H1 (cell line): Measurements from ENCODE around the gene GPR26. TPM values are rescaled to one million over a fixed set of nuclear protein-coding genes. Genes with fewer than 3 reads are reported as not detected.

ENCODE experiments used
- CTCF ChIA-PET: fragments of 300-600 bp; sonication (Branson Sonifier 250); formaldehyde crosslinking; loops from one replicate; lab custom pipeline; 2021; ENCODE audit not compliant: partially characterized antibody; lab: Charles Lee
- POLR2A ChIA-PET: fragments of 300-600 bp; sonication (Branson Sonifier 250); formaldehyde crosslinking; loops from one replicate; lab custom pipeline; 2021; ENCODE audit warnings: inconsistent platforms; ENCODE audit not compliant: partially characterized antibody; lab: Charles Lee
- DNase-seq, 2 experiments: peaks; one replicate each; pipeline versions ENCODE4 v3.0.0 to v3.0.0-alpha.2; 2010 to 2022; ENCODE audit warnings: low spot score in 2 of 2, low read depth in 1 of 2, mixed read lengths in 1 of 2
- FAIRE-seq: peaks from 2 replicates; lab custom pipeline; 2011; peaks lifted over from hg19 to GRCh38; lab: Jason Lieb, UNC
- H2AFZ ChIP-seq: 2 replicates; pipeline ENCODE4 v1.8.1; 2012; ENCODE audit warnings: low read length, inconsistent platforms
- H2AK5ac ChIP-seq: 2 replicates; pipeline ENCODE4 v1.6.1; 2013; ENCODE audit warnings: low read depth, low read length
- H2BK120ac ChIP-seq: replicated peaks from 2 replicates; pipeline ENCODE3; 2013; ENCODE audit warnings: low read depth, low read length, inconsistent platforms
- H2BK12ac ChIP-seq: 2 replicates; pipeline ENCODE4 v1.6.1; 2013; ENCODE audit warnings: low read depth, low read length
- H2BK15ac ChIP-seq: 2 replicates; pipeline ENCODE4 v1.6.1; 2013; ENCODE audit warnings: low read length
- H2BK20ac ChIP-seq: 2 replicates; pipeline ENCODE4 v1.6.1; 2013; ENCODE audit warnings: low read length
- H2BK5ac ChIP-seq: 2 replicates; pipeline ENCODE4 v1.6.1; 2013; ENCODE audit warnings: low read depth, low read length
- H3K14ac ChIP-seq: 2 replicates; pipeline ENCODE4 v1.6.1; 2013; ENCODE audit warnings: inconsistent platforms; ENCODE audit not compliant: insufficient read length
- H3K18ac ChIP-seq: 2 replicates; pipeline ENCODE4 v1.6.1; 2013; ENCODE audit warnings: low read length; ENCODE audit errors: extremely low read depth
- H3K23ac ChIP-seq: 2 replicates; pipeline ENCODE4 v1.6.1; 2013; ENCODE audit warnings: inconsistent platforms; ENCODE audit not compliant: insufficient read length
- H3K23me2 ChIP-seq: 2 replicates; pipeline ENCODE4 v1.6.1; 2013; ENCODE audit warnings: low read depth, low read length
- H3K27ac ChIP-seq: 2 replicates; pipeline ENCODE4 v1.6.1; 2011; ENCODE audit warnings: low read depth, low read length, inconsistent platforms
- H3K27me3 ChIP-seq, 4 experiments: replicated peaks in 1 of 4; 1 replicate in 1 of 4; 2 replicates in 3 of 4; pipeline versions ENCODE4 v1.6.1 to v1.8.1; 2011 to 2013; ENCODE audit warnings: low read length in 3 of 4, mild to moderate bottlenecking in 3 of 4, inconsistent platforms in 2 of 4, mixed read lengths in 2 of 4, moderate library complexity in 1 of 4; ENCODE audit not compliant: control insufficient read depth in 3 of 4, insufficient read depth in 3 of 4; ENCODE audit errors: extremely low read depth in 1 of 4
- H3K36me3 ChIP-seq, 4 experiments: 2 replicates each; pipeline versions ENCODE4 v1.6.1 to v1.8.1; 2011 to 2013; ENCODE audit warnings: mild to moderate bottlenecking in 4 of 4, low read length in 3 of 4, moderate library complexity in 2 of 4, control low read depth in 1 of 4, inconsistent platforms in 1 of 4; ENCODE audit not compliant: insufficient read depth in 4 of 4, control insufficient read depth in 2 of 4
- H3K4ac ChIP-seq: replicated peaks from 2 replicates; pipeline ENCODE3; 2013; ENCODE audit warnings: low read length, low read depth, mixed read lengths, inconsistent platforms; ENCODE audit not compliant: insufficient read length
- H3K4me1 ChIP-seq, 4 experiments: replicated peaks in 1 of 4; 1 replicate in 1 of 4; 2 replicates in 3 of 4; pipeline versions ENCODE4 v1.6.1 to v1.8.1; 2011 to 2013; ENCODE audit warnings: low read length in 3 of 4, inconsistent platforms in 2 of 4, mixed read lengths in 1 of 4; ENCODE audit not compliant: insufficient read depth in 4 of 4, control insufficient read depth in 3 of 4
- H3K4me2 ChIP-seq, 2 experiments: 2 replicates each; pipeline versions ENCODE4 v1.6.1 to v1.8.1; 2011 to 2013; ENCODE audit warnings: low read depth in 2 of 2, low read length in 2 of 2, control low read depth in 1 of 2, inconsistent platforms in 1 of 2, mild to moderate bottlenecking in 1 of 2; ENCODE audit not compliant: insufficient read depth in 1 of 2
- H3K4me3 ChIP-seq, 4 experiments: fragments of 200-600, 300-600 bp in 1 of 4; sonication (generic), shearing (Covaris generic), sonication (Bioruptor Twin) in 1 of 4; 2 replicates each; pipeline versions ENCODE4 v1.5.1 to v1.8.1; 2011 to 2016; ENCODE audit warnings: low read length in 4 of 4, low read depth in 3 of 4, control low read depth in 2 of 4, inconsistent platforms in 2 of 4, mild to moderate bottlenecking in 2 of 4, mixed read lengths in 1 of 4, moderate library complexity in 1 of 4; ENCODE audit not compliant: insufficient read depth in 2 of 4; ENCODE audit errors: extremely low read depth in 1 of 4
- H3K56ac ChIP-seq: replicated peaks from 2 replicates; pipeline ENCODE3; 2013; ENCODE audit warnings: low read depth, mild to moderate bottlenecking, mixed read lengths, low read length, inconsistent platforms; ENCODE audit not compliant: insufficient read length
- H3K79me1 ChIP-seq: 2 replicates; pipeline ENCODE4 v1.6.1; 2013; ENCODE audit warnings: low read depth, low read length, control low read depth
- H3K79me2 ChIP-seq, 2 experiments: 2 replicates each; pipeline versions ENCODE4 v1.6.1 to v1.8.1; 2012 to 2013; ENCODE audit warnings: low read length in 2 of 2, mild to moderate bottlenecking in 2 of 2, inconsistent platforms in 1 of 2; ENCODE audit not compliant: insufficient read depth in 2 of 2, control insufficient read depth in 1 of 2
- H3K9ac ChIP-seq, 4 experiments: replicated peaks in 1 of 4; 1 replicate in 1 of 4; 2 replicates in 3 of 4; pipeline versions ENCODE4 v1.6.1 to v1.8.1; 2011 to 2013; ENCODE audit warnings: low read depth in 3 of 4, low read length in 3 of 4, control low read depth in 2 of 4, mild to moderate bottlenecking in 2 of 4, moderate library complexity in 2 of 4, inconsistent platforms in 1 of 4; ENCODE audit errors: extremely low read depth in 1 of 4
- H3K9me3 ChIP-seq, 2 experiments: 2 replicates each; pipeline versions ENCODE4 v1.6.1 to v1.8.1; 2012 to 2013; ENCODE audit warnings: mild to moderate bottlenecking in 2 of 2, moderate library complexity in 2 of 2, control low read depth in 1 of 2, inconsistent platforms in 1 of 2, low read depth in 1 of 2, low read length in 1 of 2, mixed read lengths in 1 of 2; ENCODE audit not compliant: insufficient read depth in 2 of 2
- H4K20me1 ChIP-seq, 2 experiments: replicated peaks in 1 of 2; 2 replicates each; pipeline versions ENCODE3 to v1.8.1; 2011 to 2013; ENCODE audit warnings: inconsistent platforms in 2 of 2, low read length in 2 of 2, mild to moderate bottlenecking in 1 of 2; ENCODE audit not compliant: insufficient read depth in 2 of 2, control insufficient read depth in 1 of 2
- H4K5ac ChIP-seq: 2 replicates; pipeline ENCODE4 v1.6.1; 2013; ENCODE audit warnings: low read length, low read depth, mixed read lengths, inconsistent platforms; ENCODE audit not compliant: insufficient read length
- H4K8ac ChIP-seq: 2 replicates; pipeline ENCODE4 v1.8.0; 2013; ENCODE audit warnings: mild to moderate bottlenecking, moderate library complexity, low read length, inconsistent platforms; ENCODE audit not compliant: insufficient read depth; ENCODE audit errors: extremely low read depth
- H4K91ac ChIP-seq: replicated peaks from 2 replicates; pipeline ENCODE3; 2013; ENCODE audit warnings: low read length, mixed read lengths, inconsistent platforms; ENCODE audit not compliant: insufficient read length
- CEBPB ChIP-seq: IDR thresholded peaks from 2 replicates; pipeline ENCODE4 v1.6.1; 2012; ENCODE audit warnings: low read depth, low read length
- EP300 ChIP-seq, 2 experiments: IDR thresholded peaks; 1 replicate in 1 of 2; 2 replicates in 1 of 2; pipeline ENCODE4 v1.6.1; 2011 to 2012; ENCODE audit warnings: low read depth in 2 of 2, low read length in 2 of 2, mild to moderate bottlenecking in 2 of 2, borderline replicate concordance in 1 of 2, inconsistent platforms in 1 of 2, moderate library complexity in 1 of 2
- TBP ChIP-seq: IDR thresholded peaks from 2 replicates; pipeline ENCODE4 v1.6.1; 2011; ENCODE audit warnings: low read depth, low read length, improper control_type of control experiment
- WGBS, 2 experiments: shearing (Covaris generic) in 1 of 2; methylation state at CpG; one replicate each; pipeline versions ENCODE4 v1.1.6 to v1.1.7; 2013 to 2015; ENCODE audit warnings: low lambda C conversion rate in 2 of 2, mixed read lengths in 2 of 2, inconsistent platforms in 1 of 2, low coverage in 1 of 2, missing lambda C conversion rate in 1 of 2; ENCODE audit not compliant: insufficient replicate concordance in 2 of 2, insufficient coverage in 1 of 2, insufficient read length in 1 of 2; ENCODE audit errors: extremely low coverage in 1 of 2, missing lambda C conversion rate in 1 of 2; 5-methylcytosine and 5-hydroxymethylcytosine counted together
- polyA plus RNA-seq, 7 experiments: library from polyadenylated mRNA; depleted of rRNA in 3 of 7; stranded (reverse) in 5 of 7; unstranded in 2 of 7; fragments of >200 nt in 5 of 7; fragments of 200-250 nt in 2 of 7; gene quantifications; 1 replicate in 5 of 7; 2 replicates in 1 of 7; 4 replicates in 1 of 7; pipeline versions ENCODE4 v1.2.1 to v1.2.3, GENCODE V29; 2011 to 2013; ENCODE audit warnings: missing spikeins in 2 of 7, mixed read lengths in 2 of 7
- total RNA-seq: library from RNA; stranded (reverse); fragmentation: NEBNext Ultra II Directional; extraction: Animal tissue kit (Norgen Biotek cat#: 25700); gene quantifications from 2 replicates; pipeline ENCODE4 v1.2.1, GENCODE V29; 2021

GPR26 gene
- total and polyA plus RNA-seq, 2 of the 8 experiments (the other 6 are each of a cell fraction or from before 2014, with no cell fraction given) = 0.09 to 0.21 TPM

DNA sequence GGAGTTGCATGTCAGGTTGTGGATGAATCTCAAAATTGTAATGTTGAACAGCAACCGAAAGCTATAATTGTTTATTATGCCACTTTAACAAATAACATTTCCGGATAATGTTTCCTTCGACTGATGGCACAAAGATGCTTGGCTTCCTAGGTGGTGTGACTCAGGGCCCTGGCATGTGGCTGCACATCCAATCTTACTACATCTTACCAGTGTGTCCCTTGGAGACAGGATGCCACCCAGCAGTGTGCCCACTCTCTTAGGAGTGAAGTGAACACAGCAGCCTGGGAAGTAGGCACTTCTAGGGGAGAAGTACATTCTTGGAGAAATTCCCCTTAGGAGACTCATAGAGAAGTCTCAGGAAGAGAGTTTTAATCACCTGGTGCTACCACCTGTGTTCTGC, 33.0 kb upstream of the GPR26 start:
- POLR2A ChIA-PET = no interaction called here
- H3K27ac ChIP-seq = no peak overlapping the region
- no peak overlapping the region for H2BK20ac ChIP-seq
- no peak overlapping the region for H2AK5ac ChIP-seq
- no peaks in the 10 kb centered on the region for H4K20me1 ChIP-seq
- no peak overlapping the region for H2BK15ac ChIP-seq
- FAIRE-seq = no peak
- no peak overlapping the region for H3K23ac ChIP-seq
- no peak overlapping the region for H3K56ac ChIP-seq
- no peaks in the 10 kb centered on the region for H3K79me1 ChIP-seq
- TF ChIP-seq TBP = no peak
- TF ChIP-seq EP300 (IDR thresholded peaks at IDR 0.05; ENCODE audit: borderline replicate concordance in 1 of 2, low read depth in 2 of 2, low read length in 2 of 2) = no peak
- TF ChIP-seq CEBPB = no peak
- H4K5ac ChIP-seq = no peak overlapping the region
- H2BK120ac ChIP-seq = no peak overlapping the region
- H4K91ac ChIP-seq = no peak overlapping the region
- H3K9ac ChIP-seq = no peak overlapping the region
- H3K4me3 ChIP-seq = no peak overlapping the region
- H3K9me3 ChIP-seq = peaks cover 0 to 7% of the 10 kb centered on the region in 2 experiments; a peak in 1 of 4 replicates
- DNase-seq = no peak
- H2BK12ac ChIP-seq = no peak overlapping the region
- H3K4me1 ChIP-seq = no peaks in the 10 kb centered on the region
- no peak overlapping the region for H3K18ac ChIP-seq
- no peak overlapping the region for H3K4me2 ChIP-seq
- H3K23me2 ChIP-seq = no peaks in the 10 kb centered on the region
- 89% methylated on average over 3 of the region's 3 CpGs; no CpG with 5 or more reads in 1 of the 2 experiments for WGBS, 2 experiments
- H3K4ac ChIP-seq = no peak overlapping the region
- no peaks in the 10 kb centered on the region for H3K79me2 ChIP-seq
- H3K27me3 ChIP-seq = no peaks in the 10 kb centered on the region
- CTCF ChIA-PET = interaction anchor here (0.9 to 13.9 kb wide), 6 partner anchors 7 to 50 kb away, joined by 3 to 135 read pairs (median 4); no protein-coding TSS in a partner anchor
- H4K8ac ChIP-seq = no peak overlapping the region
- H3K14ac ChIP-seq = no peak overlapping the region
- H2AFZ ChIP-seq = no peak overlapping the region
- H2BK5ac ChIP-seq = no peak overlapping the region
- no peaks in the 10 kb centered on the region for H3K36me3 ChIP-seq
